Hematopoietic multipotent progenitor cell treated with erythropoietin and hydrocortisone succinate and interleukin-3 and kit ligand, for 6 days (in vitro differentiated cells): ENCODE measurements around the gene CD160.
"Not testable (repeated sequence)": the region's sequence is repeated elsewhere in the genome, so short reads cannot be mapped to it uniquely, and the experiment has no call there.

Experiments used
- DNase-seq: peaks from one replicate; pipeline ENCODE4 v3.0.0-alpha.2; 2015

CD160 gene

GRCh38 chr1:145719230-145720079, at the start of gene CD160:
Gene CD160, plus strand, starts transcription at chr1:145719499. Its CDS starts 8,829 bp downstream, at chr1:145728328.
- DNase-seq, result no peak

- DNase-seq, result not testable (repeated sequence)
These were observed 48.1 kb upstream of the CD160 start for GRCh38 chr1:145670995-145671745.

GRCh38 chr1:145673217-145673616, 46.1 kb upstream of the CD160 start:
- DNase-seq, result not testable (repeated sequence)

- DNase-seq, result not testable (repeated sequence)
These were observed 34.4 kb upstream of the CD160 start for GRCh38 chr1:145684858-145685257.

- not testable (repeated sequence) for DNase-seq
These were observed 33.2 kb upstream of the CD160 start for GRCh38 chr1:145686078-145686477.

GRCh38 chr1:145688328-145688727, 31.0 kb upstream of the CD160 start:
- no peak for DNase-seq

GRCh38 chr1:145688924-145689323, 30.4 kb upstream of the CD160 start:
- no peak for DNase-seq

- DNase-seq, result no peak
These were observed 29.4 kb upstream of the CD160 start for GRCh38 chr1:145689922-145690321.

- DNase-seq, result peak; percentile 81
These were observed 28.4 kb upstream of the CD160 start for GRCh38 chr1:145690587-145691558.

- DNase-seq, result no peak
These were observed 26.4 kb upstream of the CD160 start for GRCh38 chr1:145692785-145693443.

- DNase-seq, result no peak
These were observed 23.3 kb upstream of the CD160 start for GRCh38 chr1:145695821-145696629.

- no peak for DNase-seq
These were observed 22.7 kb upstream of the CD160 start for GRCh38 chr1:145696630-145696960.

- no peak for DNase-seq
These were observed 17.9 kb upstream of the CD160 start for GRCh38 chr1:145701306-145701862.

- DNase-seq, result no peak
These were observed 17.2 kb upstream of the CD160 start for GRCh38 chr1:145702052-145702451.

- DNase-seq, result no peak
These were observed 16.5 kb upstream of the CD160 start for GRCh38 chr1:145702826-145703225.

GRCh38 chr1:145705622-145706021, 13.7 kb upstream of the CD160 start:
- DNase-seq, result no peak

GRCh38 chr1:145706086-145706664, 13.1 kb upstream of the CD160 start:
- no peak for DNase-seq

- DNase-seq, result no peak
These were observed 12.0 kb upstream of the CD160 start, which contains the start of gene PDZK1 for GRCh38 chr1:145707183-145707867. Gene PDZK1, minus strand, starts transcription at chr1:145707368. Its CDS starts 19,347 bp downstream, at chr1:145688021.

- DNase-seq, result no peak
These were observed 11.2 kb upstream of the CD160 start for GRCh38 chr1:145708063-145708462.
